GM12865 (cell line): ENCODE measurements around the gene IARS2.
"Not testable (repeated sequence)": the region's sequence is repeated elsewhere in the genome, so short reads cannot be mapped to it uniquely, and the experiment has no call there.

Experiments used
- DNase-seq: peaks from one replicate; pipeline ENCODE4 v3.0.0; 2010; ENCODE audit warnings: low read depth
- H3K4me3 ChIP-seq: 2 replicates; pipeline ENCODE4 v1.5.1; 2011; ENCODE audit warnings: mild to moderate bottlenecking, low read depth, low read length, control low read depth
- CTCF ChIP-seq: IDR thresholded peaks from 2 replicates; pipeline ENCODE4 v1.5.1; 2011; ENCODE audit warnings: low read length, control low read depth, low read depth, inconsistent platforms; ENCODE audit not compliant: insufficient read depth; ENCODE audit errors: missing control alignments

The IARS2 gene

GRCh38 chr1:220160027-220160426 is 66.1 kb downstream of the IARS2 start:
- DNase-seq, result no peak
- H3K4me3 ChIP-seq, result no peak overlapping the region
- TF ChIP-seq CTCF, result no peak

- TF ChIP-seq CTCF, result no peak
- no peak overlapping the region for H3K4me3 ChIP-seq
- no peak for DNase-seq
Observed at GRCh38 chr1:220164116-220164515, 70.2 kb downstream of the IARS2 start.

GRCh38 chr1:220164517-220164916 is 70.6 kb downstream of the IARS2 start:
- no peak for DNase-seq
- TF ChIP-seq CTCF, result no peak
- H3K4me3 ChIP-seq, result no peak overlapping the region

GRCh38 chr1:220166853-220167252 is 72.9 kb downstream of the IARS2 start:
- no peak for DNase-seq
- TF ChIP-seq CTCF, result no peak
- H3K4me3 ChIP-seq, result no peak overlapping the region

- not testable (repeated sequence) for DNase-seq, H3K4me3 ChIP-seq
Observed at GRCh38 chr1:220169887-220170286, 76.0 kb downstream of the IARS2 start.

GRCh38 chr1:220170836-220171526 is 77.0 kb downstream of the IARS2 start:
- H3K4me3 ChIP-seq, result no peak overlapping the region
- DNase-seq, result no peak

GRCh38 chr1:220176540-220176939 is 82.6 kb downstream of the IARS2 start:
- no peak for TF ChIP-seq CTCF
- H3K4me3 ChIP-seq, result no peak overlapping the region
- DNase-seq, result no peak

More at GRCh38 chr1:220170836-220171526, 77.0 kb downstream of the IARS2 start:
- no peak for TF ChIP-seq CTCF
